Transverse colon (tissue), 4 donors: ENCODE results near the gene EIF2S1. TPM values are rescaled to one million over a fixed set of nuclear protein-coding genes. Genes with fewer than 3 reads are reported as not detected.
A peak's percentile ranks its signal among the peaks of the same experiment; 100 is the strongest.

Experiments used
- DNase-seq: peaks from one replicate; pipeline ENCODE4 v3.0.0-alpha.2; 2019
- H3K27ac ChIP-seq, 4 donors: fragments of 200-600 bp; sonication (generic); 2 replicates each; pipeline ENCODE4 v1.5.1; 2016 to 2018; ENCODE audit warnings: inconsistent platforms in 4 of 4
- H3K27me3 ChIP-seq: fragments of 200-600 bp; sonication (generic); 2 replicates; pipeline ENCODE4 v1.5.1; 2017; ENCODE audit warnings: inconsistent platforms
- H3K36me3 ChIP-seq, 4 donors: fragments of 200-600 bp; sonication (generic); 2 replicates each; pipeline ENCODE4 v1.5.1; 2017 to 2019; ENCODE audit warnings: inconsistent platforms in 4 of 4
- H3K4me1 ChIP-seq, 4 donors: fragments of 200-600 bp; sonication (generic); 2 replicates each; pipeline ENCODE4 v1.5.1; 2017 to 2020; ENCODE audit warnings: inconsistent platforms in 4 of 4
- H3K4me3 ChIP-seq, 4 donors: fragments of 200-600 bp; sonication (generic); 1 replicate in 1 of 4; 2 replicates in 3 of 4; pipeline versions ENCODE4 v1.5.1 to v1.6.1; 2017 to 2019; ENCODE audit warnings: inconsistent platforms in 4 of 4
- H3K9me3 ChIP-seq, 2 donors: fragments of 200-600 bp; sonication (generic); 2 replicates each; pipeline ENCODE4 v1.5.1; 2017 to 2019; ENCODE audit warnings: inconsistent platforms in 2 of 2
- EP300 ChIP-seq: sonication (generic); formaldehyde crosslinking; IDR thresholded peaks from one replicate; pipeline ENCODE4 v1.6.1; 2017; ENCODE audit warnings: antibody characterized with exemption, low read depth
- POLR2A ChIP-seq: fragments of 450-650 bp; IDR thresholded peaks from one replicate; pipeline ENCODE4 v1.6.1; 2016; ENCODE audit warnings: antibody characterized with exemption, mild to moderate bottlenecking, moderate library complexity
- POLR2AphosphoS5 ChIP-seq, 3 donors: sonication (generic); formaldehyde crosslinking; IDR thresholded peaks; one replicate each; pipeline ENCODE4 v1.6.1; 2016; ENCODE audit warnings: antibody characterized with exemption in 3 of 3
- whole genome bisulfite sequencing, 2 donors: methylation state at CpG; one replicate each; pipeline ENCODE4 v1.1.5; 2018; ENCODE audit warnings: low coverage in 1 of 2; 5-methylcytosine and 5-hydroxymethylcytosine counted together
- in situ Hi-C, 4 donors: fragments of 200-750 bp; cut with MboI; loops; one replicate each; pipeline versions ENCODE4 v1.15.0 to v1.15.1; 2017; ENCODE audit warnings: low sequenced_read_pairs in 3 of 4, low pct_ligation_motif_present in 1 of 4, low pct_unique_long_range_greater_than_20kb in 1 of 4
- intact Hi-C: fragments of 100-400 bp; cut with DNase I; formaldehyde crosslinking; loops from one replicate; pipeline ENCODE4 v1.15.1; 2023; ENCODE audit warnings: low total_unique reads
- small RNA-seq, 4 donors: library from RNA; depleted of rRNA; stranded (forward); fragments of <200 nt; gene quantifications; one replicate each; pipeline ENCODE3, GENCODE V24; 2016
- total RNA-seq, 4 donors: library from RNA; depleted of rRNA; stranded (reverse); fragments of >200 nt; gene quantifications; one replicate each; pipeline ENCODE4 v1.1.0, GENCODE V29; 2016
- TF ChIP-seq, protein P1 (sequence below), 5 experiments: fragments of 200-600 bp in 3 of 5; fragments of 450-650 bp in 2 of 5; sonication (generic) in 3 of 5; IDR thresholded peaks; 1 replicate in 2 of 5; 2 replicates in 3 of 5; pipeline ENCODE4 v1.5.1; 2016 to 2017; ENCODE audit warnings: antibody characterized with exemption in 5 of 5, inconsistent platforms in 3 of 5, mild to moderate bottlenecking in 2 of 5, moderate library complexity in 1 of 5

EIF2S1 gene
- total RNA-seq, 4 donors from 2014 or later = 7.1 to 51.7 (median 21.7) TPM

DNA sequence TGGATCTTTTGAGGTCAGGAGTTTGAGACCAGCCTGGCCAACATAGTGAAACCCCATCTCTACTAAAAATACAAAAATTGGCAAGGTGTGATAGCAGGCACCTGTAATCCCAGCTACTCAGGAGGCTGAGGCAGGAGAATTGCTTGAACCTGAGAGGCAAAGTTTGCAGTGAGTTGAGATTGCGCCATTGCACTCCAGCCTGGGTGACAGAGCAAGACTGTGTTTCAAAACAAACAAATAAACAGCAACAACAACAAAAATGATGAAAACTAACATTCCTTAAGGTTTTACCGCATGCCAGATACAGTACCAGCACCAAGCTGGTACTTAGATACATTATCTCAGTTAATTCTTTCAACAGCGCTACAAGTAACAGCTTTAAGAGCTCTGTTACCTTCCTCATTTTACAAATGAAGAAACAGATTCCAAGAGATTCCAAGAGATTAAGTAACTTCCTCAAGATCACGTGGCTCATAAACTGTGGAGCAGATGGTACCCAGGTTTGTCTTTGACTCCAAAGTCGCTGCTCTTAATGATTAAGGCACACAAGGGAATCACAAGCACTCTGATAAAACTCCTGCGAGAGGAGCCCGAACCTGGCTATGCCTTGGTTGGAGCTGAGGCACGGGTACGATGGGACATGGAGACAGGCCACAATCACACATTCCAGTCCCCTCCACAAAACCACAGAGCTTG, 69.5 kb downstream of the EIF2S1 start:
- intact Hi-C loops (loop anchor here (5.0 kb wide), 1 partner anchor 143 kb away; no protein-coding TSS in a partner anchor), in situ Hi-C loops (loop anchor here in 2 of 4 donors (10.0 to 25.0 kb wide), 3 partner anchors 133 to 283 kb away; partner anchors contain the start of gene RDH12 (in 1 of the 2))

DNA sequence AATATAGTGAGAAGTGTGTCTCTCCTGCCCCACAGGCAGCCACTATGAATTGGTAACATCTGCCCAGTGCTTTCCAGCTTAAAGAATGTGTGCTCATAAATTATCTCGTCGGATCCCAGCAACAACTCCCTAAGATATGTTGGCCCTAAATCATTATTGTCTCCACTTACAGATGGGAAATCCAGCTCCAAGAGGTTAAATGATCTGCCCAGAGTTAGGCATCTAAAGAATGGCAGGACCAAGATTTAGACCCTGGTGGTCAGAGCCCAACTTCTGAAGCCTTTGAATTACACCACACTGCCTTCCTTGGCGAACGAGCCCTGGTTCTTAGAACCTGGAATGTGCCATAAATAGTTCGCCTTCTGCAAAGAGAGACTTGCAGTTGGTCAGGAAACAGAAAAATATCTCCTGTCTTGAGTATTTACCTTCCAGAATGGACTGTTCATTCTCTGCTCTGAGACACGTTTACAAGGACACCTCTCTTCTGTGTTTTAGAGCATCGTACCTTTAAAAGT, 72.0 kb downstream of the EIF2S1 start:
- no peaks in the 10 kb centered on the region for H3K36me3 ChIP-seq
- intact Hi-C loops = no loop called here
- peak overlapping the region in 2 of 4 donors; percentile 38 to 55 for H3K27ac ChIP-seq
- in situ Hi-C loops = loop anchor here in 2 of 4 donors (25.0 kb wide), 2 partner anchors 130 to 280 kb away; partner anchors contain the start of gene RDH12 (in 1 of the 2)
- no peaks in the 10 kb centered on the region for H3K9me3 ChIP-seq
- WGBS, 2 donors = 63% methylated on average over 7 of the region's 7 CpGs; no CpG with 5 or more reads in 1 of the 2 donors
- H3K4me3 ChIP-seq = no peak overlapping the region
- TF ChIP-seq POLR2AphosphoS5 (IDR thresholded peaks at IDR 0.05) = peak in 1 of 3 donors; percentile 57
- TF ChIP-seq POLR2A = no peak
- DNase-seq = no peak
- H3K4me1 ChIP-seq = peaks cover 5 to 15% (median 12%) of the 10 kb centered on the region in 4 donors
- no peaks in the 10 kb centered on the region for H3K27me3 ChIP-seq

More for the DNA sequence above, 69.5 kb downstream of the EIF2S1 start:
- no peak for DNase-seq
- no peak overlapping the region for H3K4me3 ChIP-seq
- TF ChIP-seq, protein P1, sequence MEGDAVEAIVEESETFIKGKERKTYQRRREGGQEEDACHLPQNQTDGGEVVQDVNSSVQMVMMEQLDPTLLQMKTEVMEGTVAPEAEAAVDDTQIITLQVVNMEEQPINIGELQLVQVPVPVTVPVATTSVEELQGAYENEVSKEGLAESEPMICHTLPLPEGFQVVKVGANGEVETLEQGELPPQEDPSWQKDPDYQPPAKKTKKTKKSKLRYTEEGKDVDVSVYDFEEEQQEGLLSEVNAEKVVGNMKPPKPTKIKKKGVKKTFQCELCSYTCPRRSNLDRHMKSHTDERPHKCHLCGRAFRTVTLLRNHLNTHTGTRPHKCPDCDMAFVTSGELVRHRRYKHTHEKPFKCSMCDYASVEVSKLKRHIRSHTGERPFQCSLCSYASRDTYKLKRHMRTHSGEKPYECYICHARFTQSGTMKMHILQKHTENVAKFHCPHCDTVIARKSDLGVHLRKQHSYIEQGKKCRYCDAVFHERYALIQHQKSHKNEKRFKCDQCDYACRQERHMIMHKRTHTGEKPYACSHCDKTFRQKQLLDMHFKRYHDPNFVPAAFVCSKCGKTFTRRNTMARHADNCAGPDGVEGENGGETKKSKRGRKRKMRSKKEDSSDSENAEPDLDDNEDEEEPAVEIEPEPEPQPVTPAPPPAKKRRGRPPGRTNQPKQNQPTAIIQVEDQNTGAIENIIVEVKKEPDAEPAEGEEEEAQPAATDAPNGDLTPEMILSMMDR (IDR thresholded peaks at IDR 0.05) = no peak
- TF ChIP-seq POLR2A (no peak), EP300 (no peak)
- H3K4me1 ChIP-seq = peaks cover 5 to 15% (median 12%) of the 10 kb centered on the region in 4 donors
- 84 to 100% methylated on average over 3 to 9 of the region's 9 CpGs for WGBS, 2 donors
- H3K27ac ChIP-seq = no peak overlapping the region
- no peaks in the 10 kb centered on the region for H3K9me3 ChIP-seq
- no peaks in the 10 kb centered on the region for H3K36me3 ChIP-seq
- peaks cover 12% of the 10 kb centered on the region for H3K27me3 ChIP-seq

DNA sequence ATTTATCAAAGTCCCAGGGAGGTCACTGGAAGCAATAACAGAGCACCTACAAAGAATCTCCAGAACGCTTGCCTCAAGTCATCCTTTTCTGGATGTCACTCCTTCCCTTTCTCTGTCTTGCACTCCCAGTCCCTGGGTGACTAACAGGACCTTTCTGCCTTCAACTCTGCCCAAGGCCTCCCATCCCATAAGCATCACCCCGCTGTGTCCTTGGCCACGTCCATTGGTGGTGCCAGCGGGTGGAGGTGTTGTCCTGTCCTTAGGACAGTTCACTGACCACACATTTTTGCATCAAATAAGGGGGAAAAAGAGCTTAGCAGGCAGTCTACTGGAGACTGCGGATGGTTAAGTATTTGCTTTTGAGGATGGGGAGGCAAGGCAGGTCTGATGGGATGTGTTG, 75.5 kb downstream of the EIF2S1 start:
- WGBS, 2 donors = 83 to 91% methylated on average over 2 to 5 of the region's 5 CpGs
- no peak for DNase-seq
- TF ChIP-seq POLR2A (no peak), POLR2AphosphoS5 (IDR thresholded peaks at IDR 0.05) (no peak), EP300 (no peak)
- TF ChIP-seq, protein P1 (IDR thresholded peaks at IDR 0.05) = no peak
- intact Hi-C loops = no loop called here
- Histone ChIP-seq H3K27ac (no peak overlapping the region), H3K36me3 (no peaks in the 10 kb centered on the region), H3K4me1 (peaks cover 0 to 9% (median 3%) of the 10 kb centered on the region in 4 donors), H3K4me3 (no peak overlapping the region), H3K9me3 (no peaks in the 10 kb centered on the region), H3K27me3 (no peaks in the 10 kb centered on the region)
- in situ Hi-C loops = loop anchor here in 2 of 4 donors (25.0 kb wide), 2 partner anchors 127 to 277 kb away; partner anchors contain the start of gene RDH12 (in 1 of the 2)

Small RNA genes lying within 50 kb of the gene (small RNA-seq; reads per million reads assigned to genes)
- 0 reads per million in 4 donors for gene RF00019

Other genes with a start within 250 kb of the EIF2S1 start
- not detected for gene GARIN2, start 170.9 kb upstream of the EIF2S1 start, total RNA-seq
- gene PALS1, start 118.9 kb upstream of the EIF2S1 start, total RNA-seq = 10 to 100 TPM in 3 of 4 donors, 1 to 10 TPM in 1; 8.6 to 77.1 (median 49.5) TPM
- gene ATP6V1D, start 524 bp upstream of the EIF2S1 start, total RNA-seq = 100 to 1,000 TPM in 1 of 4 donors, 10 to 100 TPM in 3; 65.5 to 104 (median 94.7) TPM
- 10 to 100 TPM in 3 of 4 donors, 1 to 10 TPM in 1; 5.2 to 61.1 (median 28.9) TPM for gene PLEK2, start 51.8 kb downstream of the EIF2S1 start, total RNA-seq
- gene TMEM229B, start 128.4 kb downstream of the EIF2S1 start, total RNA-seq = 10 to 100 TPM in 1 of 4 donors, 1 to 10 TPM in 3; 3.7 to 13.5 (median 7.4) TPM
- gene PLEKHH1, start 173.0 kb downstream of the EIF2S1 start, total RNA-seq = 100 to 1,000 TPM in 1 of 4 donors, 10 to 100 TPM in 3; 71.1 to 123 (median 79.7) TPM
- 10 to 100 TPM; 18.9 to 41.9 (median 27.7) TPM for gene PIGH, start 239.9 kb downstream of the EIF2S1 start, total RNA-seq